ENCODE measurements around the gene KRTAP5-2.
"Not testable (repeated sequence)": the region's sequence is repeated elsewhere in the genome, so short reads cannot be mapped to it uniquely, and the experiment has no call there.

KRTAP5-2 gene

DNA sequence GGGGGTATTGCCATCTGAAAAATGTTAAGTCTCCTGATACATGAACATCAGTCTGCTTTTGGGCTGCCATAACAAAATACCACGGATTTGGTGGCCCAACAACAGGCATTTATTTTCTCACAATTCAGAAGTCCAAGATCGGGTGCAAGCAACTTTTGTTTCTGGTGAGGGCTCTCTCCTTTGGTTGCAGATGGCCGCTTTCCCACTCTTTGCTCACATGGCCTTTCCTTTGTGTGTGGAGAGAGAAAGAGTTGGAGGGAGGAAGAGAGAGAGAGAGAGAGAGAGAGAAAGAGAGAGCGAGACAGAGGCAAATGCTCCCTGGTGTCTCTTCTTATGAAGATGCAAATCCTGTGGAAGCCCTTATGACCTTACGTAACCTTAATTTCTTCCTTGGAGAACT, 2.5 kb upstream of the KRTAP5-2 start:
- Histone ChIP-seq H4K20me1 (ENCODE audit: insufficient read depth, low read length, poor library complexity, severe bottlenecking) (no peaks in the 10 kb centered on the region), H3K4me1 (ENCODE audit: insufficient read depth, low read length, poor library complexity, severe bottlenecking) (no peaks in the 10 kb centered on the region), H3K4me3 (ENCODE audit: low read length, poor library complexity, severe bottlenecking) (no peak overlapping the region), H3K27me3 (ENCODE audit: insufficient read depth, low read length, poor library complexity, severe bottlenecking) (no peaks in the 10 kb centered on the region), H2AFZ (ENCODE audit: low read length) (no peak overlapping the region), H3K4me2 (ENCODE audit: low read depth, low read length, poor library complexity, severe bottlenecking) (no peak overlapping the region), H3K9me3 (ENCODE audit: insufficient read depth, low read depth, low read length) (no peaks in the 10 kb centered on the region), H3F3A (ENCODE audit: low read depth) (no peaks in the 10 kb centered on the region), H3K9ac (ENCODE audit: low read depth, low read length, poor library complexity, severe bottlenecking) (no peak overlapping the region), H3K36me3 (ENCODE audit: insufficient read depth, low read length) (no peaks in the 10 kb centered on the region), H3K79me2 (ENCODE audit: insufficient read depth, low read length) (no peaks in the 10 kb centered on the region), H3K9me2 (replicated peaks; ENCODE audit: low read depth, low read length) (no peaks in the 10 kb centered on the region)
- TF ChIP-seq CTCF (conservative IDR thresholded peaks at IDR 0.05; ENCODE audit: low read length) (no peak), EZH2phosphoT487 (IDR thresholded peaks at IDR 0.05; ENCODE audit: borderline replicate concordance) (no peak)

GRCh38 chr11:1598816-1599215, 722 bp upstream of the KRTAP5-2 start:
- Histone ChIP-seq H3K9ac (ENCODE audit: low read depth, low read length, poor library complexity, severe bottlenecking) (no peak overlapping the region), H3K4me3 (ENCODE audit: low read length, poor library complexity, severe bottlenecking) (no peak overlapping the region), H3K9me2 (replicated peaks; ENCODE audit: low read depth, low read length) (no peaks in the 10 kb centered on the region), H3K4me2 (ENCODE audit: low read depth, low read length, poor library complexity, severe bottlenecking) (no peak overlapping the region), H3K4me1 (ENCODE audit: insufficient read depth, low read length, poor library complexity, severe bottlenecking) (no peaks in the 10 kb centered on the region), H3K27me3 (ENCODE audit: insufficient read depth, low read length, poor library complexity, severe bottlenecking) (no peaks in the 10 kb centered on the region), H3K36me3 (ENCODE audit: insufficient read depth, low read length) (no peaks in the 10 kb centered on the region), H3K9me3 (ENCODE audit: insufficient read depth, low read depth, low read length) (no peaks in the 10 kb centered on the region), H3F3A (ENCODE audit: low read depth) (no peaks in the 10 kb centered on the region), H2AFZ (ENCODE audit: low read length) (no peak overlapping the region), H4K20me1 (ENCODE audit: insufficient read depth, low read length, poor library complexity, severe bottlenecking) (no peaks in the 10 kb centered on the region), H3K79me2 (ENCODE audit: insufficient read depth, low read length) (no peaks in the 10 kb centered on the region)
- TF ChIP-seq EZH2phosphoT487 (IDR thresholded peaks at IDR 0.05; ENCODE audit: borderline replicate concordance) = no peak
- no peak for TF ChIP-seq CTCF (conservative IDR thresholded peaks at IDR 0.05; ENCODE audit: low read length)

- H2AFZ ChIP-seq (ENCODE audit: low read length); H3F3A ChIP-seq (ENCODE audit: low read depth); H3K4me3 ChIP-seq (ENCODE audit: low read length, poor library complexity, severe bottlenecking); H3K79me2 ChIP-seq (ENCODE audit: insufficient read depth, low read length); H3K9ac ChIP-seq (ENCODE audit: low read depth, low read length, poor library complexity, severe bottlenecking); H3K4me1 ChIP-seq (ENCODE audit: insufficient read depth, low read length, poor library complexity, severe bottlenecking); H3K9me3 ChIP-seq (ENCODE audit: insufficient read depth, low read depth, low read length); H3K4me2 ChIP-seq (ENCODE audit: low read depth, low read length, poor library complexity, severe bottlenecking); H3K36me3 ChIP-seq (ENCODE audit: insufficient read depth, low read length); H4K20me1 ChIP-seq (ENCODE audit: insufficient read depth, low read length, poor library complexity, severe bottlenecking); H3K9me2 ChIP-seq (replicated peaks; ENCODE audit: low read depth, low read length); H3K27me3 ChIP-seq (ENCODE audit: insufficient read depth, low read length, poor library complexity, severe bottlenecking): not testable (repeated sequence)
Measured at GRCh38 chr11:1598406-1598805, 312 bp upstream of the KRTAP5-2 start.

- no peak overlapping the region for H2AFZ ChIP-seq (ENCODE audit: low read length)
- no peaks in the 10 kb centered on the region for H3K9me2 ChIP-seq (replicated peaks; ENCODE audit: low read depth, low read length)
- no peaks in the 10 kb centered on the region for H3K36me3 ChIP-seq (ENCODE audit: insufficient read depth, low read length)
- no peak overlapping the region for H3K9ac ChIP-seq (ENCODE audit: low read depth, low read length, poor library complexity, severe bottlenecking)
- H3F3A ChIP-seq (ENCODE audit: low read depth) = no peaks in the 10 kb centered on the region
- H3K4me2 ChIP-seq (ENCODE audit: low read depth, low read length, poor library complexity, severe bottlenecking) = no peak overlapping the region
- TF ChIP-seq EZH2phosphoT487 (IDR thresholded peaks at IDR 0.05; ENCODE audit: borderline replicate concordance) = no peak
- TF ChIP-seq CTCF (conservative IDR thresholded peaks at IDR 0.05; ENCODE audit: low read length) = no peak
- H3K9me3 ChIP-seq (ENCODE audit: insufficient read depth, low read depth, low read length) = no peaks in the 10 kb centered on the region
- no peaks in the 10 kb centered on the region for H3K79me2 ChIP-seq (ENCODE audit: insufficient read depth, low read length)
- no peaks in the 10 kb centered on the region for H3K4me1 ChIP-seq (ENCODE audit: insufficient read depth, low read length, poor library complexity, severe bottlenecking)
- no peak overlapping the region for H3K4me3 ChIP-seq (ENCODE audit: low read length, poor library complexity, severe bottlenecking)
- no peaks in the 10 kb centered on the region for H3K27me3 ChIP-seq (ENCODE audit: insufficient read depth, low read length, poor library complexity, severe bottlenecking)
- H4K20me1 ChIP-seq (ENCODE audit: insufficient read depth, low read length, poor library complexity, severe bottlenecking) = no peaks in the 10 kb centered on the region
Measured at GRCh38 chr11:1597331-1597993, 632 bp downstream of the KRTAP5-2 start.

GRCh38 chr11:1596576-1597121, 1.4 kb downstream of the KRTAP5-2 start:
- H3K9me2 ChIP-seq (replicated peaks; ENCODE audit: low read depth, low read length); H3K9ac ChIP-seq (ENCODE audit: low read depth, low read length, poor library complexity, severe bottlenecking); H3K4me1 ChIP-seq (ENCODE audit: insufficient read depth, low read length, poor library complexity, severe bottlenecking); H3K27me3 ChIP-seq (ENCODE audit: insufficient read depth, low read length, poor library complexity, severe bottlenecking); H3K36me3 ChIP-seq (ENCODE audit: insufficient read depth, low read length); H4K20me1 ChIP-seq (ENCODE audit: insufficient read depth, low read length, poor library complexity, severe bottlenecking); H3K4me3 ChIP-seq (ENCODE audit: low read length, poor library complexity, severe bottlenecking); H3K4me2 ChIP-seq (ENCODE audit: low read depth, low read length, poor library complexity, severe bottlenecking); H3F3A ChIP-seq (ENCODE audit: low read depth); H2AFZ ChIP-seq (ENCODE audit: low read length); H3K79me2 ChIP-seq (ENCODE audit: insufficient read depth, low read length); H3K9me3 ChIP-seq (ENCODE audit: insufficient read depth, low read depth, low read length): not testable (repeated sequence)

All from Loucy (cell line).